Esophagus muscularis mucosa (tissue), 4 donors: ENCODE data around the gene COPZ1. TPM values are rescaled to one million over a fixed set of nuclear protein-coding genes. Genes with fewer than 3 reads are reported as not detected.

Source experiments
- DNase-seq: peaks from one replicate; pipeline ENCODE4 v3.0.0-alpha.2; 2017; ENCODE audit errors: extremely low spot score
- H3K27ac ChIP-seq, 4 donors: fragments of 200-600 bp; sonication (generic); replicated peaks in 1 of 4; 1 replicate in 3 of 4; 2 replicates in 1 of 4; pipeline ENCODE4 v1.5.1; 2016 to 2019; ENCODE audit warnings: mild to moderate bottlenecking in 1 of 4
- H3K27me3 ChIP-seq, 4 donors: fragments of 200-600 bp; sonication (generic); one replicate each; pipeline versions ENCODE4 v1.5.1 to v1.6.0; 2016 to 2019
- H3K36me3 ChIP-seq, 4 donors: fragments of 200-600 bp; sonication (generic); one replicate each; pipeline ENCODE4 v1.5.1; 2016 to 2019
- H3K4me1 ChIP-seq, 4 donors: fragments of 200-600 bp; sonication (generic); one replicate each; pipeline ENCODE4 v1.5.1; 2016 to 2019
- H3K4me3 ChIP-seq, 4 donors: fragments of 200-600 bp; sonication (generic); 1 replicate in 2 of 4; 2 replicates in 2 of 4; pipeline ENCODE4 v1.5.1; 2016 to 2019; ENCODE audit warnings: mild to moderate bottlenecking in 4 of 4, moderate library complexity in 1 of 4
- H3K9me3 ChIP-seq, 4 donors: fragments of 200-600 bp; sonication (generic); 1 replicate in 3 of 4; 2 replicates in 1 of 4; pipeline ENCODE4 v1.5.1; 2016 to 2019
- EP300 ChIP-seq: sonication (generic); formaldehyde crosslinking; IDR thresholded peaks from one replicate; pipeline ENCODE4 v1.6.1; 2017; ENCODE audit warnings: antibody characterized with exemption
- POLR2A ChIP-seq: fragments of 450-650 bp; IDR thresholded peaks from one replicate; pipeline ENCODE4 v1.6.1; 2017; ENCODE audit warnings: antibody characterized with exemption, moderate library complexity, mild to moderate bottlenecking, low read depth
- POLR2AphosphoS5 ChIP-seq, 2 donors: sonication (generic); formaldehyde crosslinking; IDR thresholded peaks; one replicate each; pipeline ENCODE4 v1.6.1; 2017; ENCODE audit warnings: antibody characterized with exemption in 2 of 2
- WGBS: methylation state at CpG from one replicate; pipeline ENCODE4 v1.1.5; 2018; 5-methylcytosine and 5-hydroxymethylcytosine counted together
- intact Hi-C: fragments of 100-400 bp; cut with DNase I; formaldehyde crosslinking; loops from one replicate; pipeline ENCODE4 v1.15.1; 2023
- total RNA-seq, 4 donors: library from RNA; depleted of rRNA; stranded (reverse); fragments of >200 nt; gene quantifications; one replicate each; pipeline versions ENCODE4 v1.1.0 to v1.2.1, GENCODE V29; 2016
- TF ChIP-seq, protein P1 (sequence below), 3 experiments: fragments of 200-600 bp in 2 of 3; fragments of 450-650 bp in 1 of 3; sonication (generic) in 2 of 3; IDR thresholded peaks; one replicate each; pipeline ENCODE4 v1.5.1; 2017 to 2019; ENCODE audit warnings: antibody characterized with exemption in 3 of 3, mild to moderate bottlenecking in 2 of 3, moderate library complexity in 1 of 3

COPZ1 gene
- total RNA-seq, 4 donors from 2014 or later = 41.1 to 61.9 (median 48.5) TPM

DNA sequence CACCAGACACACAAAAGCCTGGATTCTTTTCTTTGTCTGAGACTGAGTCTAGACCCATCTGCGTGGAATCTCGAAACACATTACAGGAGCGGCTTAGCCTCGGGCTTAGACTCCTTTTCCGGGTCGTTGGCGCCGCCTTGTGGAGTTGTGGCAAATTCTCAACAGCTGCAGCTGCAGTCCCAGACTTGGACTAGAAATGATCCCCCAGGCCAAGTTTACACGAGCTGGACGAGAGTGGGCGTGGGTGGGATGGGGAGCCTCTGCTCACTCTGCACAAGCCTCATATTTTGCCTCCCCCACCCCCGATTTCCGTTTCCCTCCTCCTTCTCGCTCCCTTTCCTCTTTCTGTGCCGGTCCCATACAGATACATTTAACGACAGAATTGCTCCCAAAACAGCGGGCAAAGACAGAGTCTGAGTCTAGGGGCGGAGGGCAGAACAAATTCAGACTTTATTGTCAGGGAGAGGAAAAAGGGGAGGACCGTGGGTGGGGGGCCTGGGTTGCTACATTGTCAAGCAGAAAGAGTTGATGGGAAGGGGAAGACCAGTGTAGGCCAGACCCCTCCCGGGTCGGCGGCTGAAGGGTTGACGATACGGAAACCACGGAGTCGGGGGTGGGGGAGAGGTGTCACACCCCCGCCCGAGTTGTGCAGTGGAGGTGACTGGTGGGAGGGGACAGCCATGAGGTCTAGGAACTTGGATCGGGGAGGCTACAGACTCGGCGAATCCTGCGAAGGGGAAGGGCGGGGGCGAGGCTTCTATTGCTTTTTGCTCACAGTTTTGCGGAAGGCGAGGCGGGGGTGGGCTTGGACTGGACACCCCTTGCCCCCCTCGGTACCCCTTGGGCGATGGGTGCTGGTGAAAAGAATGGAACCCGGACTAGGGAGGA, 44.0 kb downstream of the COPZ1 start:
- TF ChIP-seq, protein P1, sequence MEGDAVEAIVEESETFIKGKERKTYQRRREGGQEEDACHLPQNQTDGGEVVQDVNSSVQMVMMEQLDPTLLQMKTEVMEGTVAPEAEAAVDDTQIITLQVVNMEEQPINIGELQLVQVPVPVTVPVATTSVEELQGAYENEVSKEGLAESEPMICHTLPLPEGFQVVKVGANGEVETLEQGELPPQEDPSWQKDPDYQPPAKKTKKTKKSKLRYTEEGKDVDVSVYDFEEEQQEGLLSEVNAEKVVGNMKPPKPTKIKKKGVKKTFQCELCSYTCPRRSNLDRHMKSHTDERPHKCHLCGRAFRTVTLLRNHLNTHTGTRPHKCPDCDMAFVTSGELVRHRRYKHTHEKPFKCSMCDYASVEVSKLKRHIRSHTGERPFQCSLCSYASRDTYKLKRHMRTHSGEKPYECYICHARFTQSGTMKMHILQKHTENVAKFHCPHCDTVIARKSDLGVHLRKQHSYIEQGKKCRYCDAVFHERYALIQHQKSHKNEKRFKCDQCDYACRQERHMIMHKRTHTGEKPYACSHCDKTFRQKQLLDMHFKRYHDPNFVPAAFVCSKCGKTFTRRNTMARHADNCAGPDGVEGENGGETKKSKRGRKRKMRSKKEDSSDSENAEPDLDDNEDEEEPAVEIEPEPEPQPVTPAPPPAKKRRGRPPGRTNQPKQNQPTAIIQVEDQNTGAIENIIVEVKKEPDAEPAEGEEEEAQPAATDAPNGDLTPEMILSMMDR (IDR thresholded peaks at IDR 0.05) = peak; percentile 80 to 90 (median 83)
- TF ChIP-seq POLR2AphosphoS5 (IDR thresholded peaks at IDR 0.05) (peak in 1 of 2 donors; percentile 65), EP300 (no peak), POLR2A (no peak)
- Histone ChIP-seq H3K4me1 (peaks cover 39 to 59% (median 58%) of the 10 kb centered on the region in 4 donors), H3K27me3 (no peaks in the 10 kb centered on the region), H3K4me3 (peak overlapping the region; percentile 47 to 62 (median 50)), H3K27ac (peak overlapping the region; percentile 73 to 86 (median 78)), H3K9me3 (no peaks in the 10 kb centered on the region), H3K36me3 (no peaks in the 10 kb centered on the region)
- peak; percentile 97 for DNase-seq
- 47% methylated on average over 30 of the region's 40 CpGs for WGBS
- intact Hi-C loops = loop anchor here (10.0 kb wide), 1 partner anchor 354 kb away; no protein-coding TSS in a partner anchor

DNA sequence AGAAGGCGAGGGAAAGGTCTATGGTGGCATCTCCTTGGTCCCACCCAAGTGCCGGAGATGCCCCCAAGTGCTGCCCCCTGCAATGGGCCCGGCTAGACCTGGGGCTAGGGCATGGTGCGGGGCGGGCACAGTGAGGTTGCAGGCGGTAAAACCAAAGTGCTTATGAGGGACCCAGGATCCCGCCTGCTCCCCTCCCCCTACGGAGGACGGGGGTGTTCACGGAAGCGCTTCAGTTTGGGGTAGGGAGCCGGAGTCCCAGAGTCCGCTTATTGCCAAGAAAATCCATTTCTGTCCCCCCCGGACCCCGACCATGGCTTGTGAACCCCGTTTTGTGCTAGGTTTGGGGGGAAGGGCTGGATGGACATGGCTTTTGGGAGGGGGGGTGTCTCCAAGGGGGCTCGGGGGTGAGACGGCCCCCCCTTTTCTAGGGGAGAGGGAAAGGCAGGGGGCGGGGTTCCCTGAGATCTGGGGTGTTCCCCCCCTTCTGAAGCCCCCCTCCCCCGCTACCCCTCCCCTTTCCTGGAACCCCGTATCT, 44.7 kb downstream of the COPZ1 start:
- Histone ChIP-seq H3K36me3 (no peaks in the 10 kb centered on the region), H3K27me3 (no peaks in the 10 kb centered on the region), H3K4me1 (peaks cover 43 to 67% (median 65%) of the 10 kb centered on the region in 4 donors), H3K9me3 (no peaks in the 10 kb centered on the region), H3K27ac (peak overlapping the region; percentile 73 to 86 (median 78)), H3K4me3 (peak overlapping the region; percentile 47 to 62 (median 50))
- 32% methylated on average over 21 of the region's 21 CpGs for WGBS
- intact Hi-C loops = loop anchor here (10.0 kb wide), 1 partner anchor 355 kb away; no protein-coding TSS in a partner anchor
- TF ChIP-seq, protein P1 (IDR thresholded peaks at IDR 0.05) = no peak
- no peak for TF ChIP-seq EP300
- no peak for TF ChIP-seq POLR2AphosphoS5 (IDR thresholded peaks at IDR 0.05)
- TF ChIP-seq POLR2A = no peak
- no peak for DNase-seq

DNA sequence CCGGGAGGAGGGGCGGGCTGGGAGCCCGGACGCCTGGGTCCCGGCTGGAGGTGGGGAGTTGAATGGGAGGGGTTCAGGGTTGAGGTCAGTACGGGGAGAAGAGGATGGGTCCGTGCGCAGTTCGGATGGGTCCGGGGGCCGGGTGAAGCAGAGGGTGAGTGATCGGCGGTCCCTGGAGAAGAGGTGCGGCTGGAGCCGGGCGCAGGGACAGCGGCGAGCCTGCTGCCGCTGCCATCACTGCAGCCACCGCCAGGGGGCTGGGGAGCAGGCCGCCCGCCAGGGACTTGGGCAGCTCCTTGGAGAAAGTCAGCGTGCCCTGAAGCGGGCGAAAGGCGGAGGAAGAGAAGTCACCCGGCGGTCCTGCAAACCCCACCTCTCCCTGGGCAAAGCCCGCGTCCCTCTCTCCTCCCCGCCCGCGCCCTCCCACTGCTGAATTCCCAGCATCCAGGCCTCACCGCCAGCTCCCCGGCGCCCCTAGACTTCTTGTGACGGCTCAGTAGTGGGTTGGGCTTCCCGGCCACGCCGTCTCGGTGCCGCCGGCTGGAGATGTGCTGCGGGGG, 45.3 kb downstream of the COPZ1 start:
- intact Hi-C loops = no loop called here
- 46% methylated on average over 29 of the region's 44 CpGs for WGBS
- TF ChIP-seq POLR2A = no peak
- TF ChIP-seq POLR2AphosphoS5 (IDR thresholded peaks at IDR 0.05) = peak; percentile 59 to 65
- no peak for TF ChIP-seq EP300
- TF ChIP-seq, protein P1 (IDR thresholded peaks at IDR 0.05) = peak; percentile 93 to 97 (median 93)
- Histone ChIP-seq H3K9me3 (no peaks in the 10 kb centered on the region), H3K27me3 (no peaks in the 10 kb centered on the region), H3K4me3 (peak overlapping the region; percentile 47 to 62 (median 50)), H3K36me3 (no peaks in the 10 kb centered on the region), H3K4me1 (peaks cover 49 to 72% (median 70%) of the 10 kb centered on the region in 4 donors), H3K27ac (peak overlapping the region; percentile 73 to 86 (median 78))
- no peak for DNase-seq

DNA sequence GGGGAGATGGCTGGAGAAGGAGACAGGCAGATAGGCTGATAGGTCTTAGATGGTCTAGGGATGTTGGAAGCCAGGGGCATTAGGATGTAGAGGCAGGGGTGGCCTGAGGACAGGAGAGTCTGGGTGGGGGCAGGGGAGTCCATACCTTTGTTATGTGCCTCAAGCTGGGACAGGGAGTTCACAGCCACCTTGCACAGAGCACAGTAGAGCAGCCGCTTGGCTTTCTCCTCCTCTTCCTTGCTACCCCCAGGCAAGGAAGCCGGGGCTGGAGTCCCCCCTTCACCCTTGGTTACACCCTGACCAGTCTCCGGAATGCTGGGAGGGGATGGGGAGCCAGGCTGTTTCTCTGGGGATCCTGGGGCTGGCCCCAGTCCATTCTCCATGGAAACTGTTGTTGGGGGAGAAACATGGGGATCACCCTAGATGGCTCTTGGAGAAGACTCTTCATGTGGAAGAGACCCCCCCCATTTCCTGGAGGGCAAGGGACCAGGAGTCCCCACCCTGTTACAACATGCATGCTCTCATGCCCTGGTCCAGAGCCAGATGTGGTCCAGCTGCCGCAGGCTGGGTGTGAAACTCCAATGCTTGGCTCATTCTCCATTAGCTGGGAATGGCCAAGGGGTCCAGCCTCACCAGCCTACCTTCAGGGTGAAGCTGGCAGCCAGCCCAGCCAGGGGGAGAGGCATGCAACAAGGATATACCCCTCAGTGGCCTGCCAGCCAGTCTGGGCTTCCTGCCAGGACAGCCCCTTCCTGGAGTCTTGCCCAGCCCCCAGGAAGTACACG, 46.6 kb downstream of the COPZ1 start:
- Histone ChIP-seq H3K4me1 (peaks cover 58 to 85% (median 83%) of the 10 kb centered on the region in 4 donors), H3K27ac (peak overlapping the region; percentile 73 to 86 (median 78))
- WGBS = 54% methylated on average over 3 of the region's 5 CpGs

More for the DNA sequence above, 46.6 kb downstream of the COPZ1 start:
- TF ChIP-seq, protein P1 (IDR thresholded peaks at IDR 0.05) = no peak
- no peak for TF ChIP-seq EP300
- peak; percentile 32 to 54 for TF ChIP-seq POLR2AphosphoS5 (IDR thresholded peaks at IDR 0.05)
- no peak for TF ChIP-seq POLR2A
- H3K4me3 ChIP-seq = peak overlapping the region in 2 of 4 donors; percentile 49 to 62
- H3K9me3 ChIP-seq = no peaks in the 10 kb centered on the region
- no peaks in the 10 kb centered on the region for H3K27me3 ChIP-seq
- intact Hi-C loops = no loop called here
- no peaks in the 10 kb centered on the region for H3K36me3 ChIP-seq
- no peak for DNase-seq
